ENCODE results near the gene SNX27.

GRCh38 chr1:151584780-151585179, 27.1 kb upstream of the SNX27 start:
- TF ChIP-seq POLR2A (IDR thresholded peaks at IDR 0.05) (no peak), CTCF (IDR thresholded peaks at IDR 0.05 in 4 of 5, conservative IDR thresholded peaks at IDR 0.05 in 1 of 5) (no peak)

Measured in gastrocnemius medialis (tissue), 4 donors.